CD14-positive monocyte (primary cell): ENCODE data around the gene DMWD. TPM values are rescaled to one million over a fixed set of nuclear protein-coding genes. Genes with fewer than 3 reads are reported as not detected.

Experiments used
- DNase-seq, 3 donors: peaks; one replicate each; pipeline ENCODE4 v3.0.0-alpha.2; 2011 to 2022
- H2AFZ ChIP-seq: 2 replicates; pipeline ENCODE4 v1.6.0; 2012; ENCODE audit warnings: mild to moderate bottlenecking, low read depth, low read length, inconsistent platforms; ENCODE audit not compliant: insufficient read depth, poor library complexity, severe bottlenecking
- H3K27ac ChIP-seq, 2 donors: 1 replicate in 1 of 2; 2 replicates in 1 of 2; pipeline ENCODE4 v1.5.1; 2012 to 2013; ENCODE audit warnings: low read length in 2 of 2, control low read depth in 1 of 2, inconsistent platforms in 1 of 2, low read depth in 1 of 2, mild to moderate bottlenecking in 1 of 2
- H3K27me3 ChIP-seq, 2 donors: one replicate each; pipeline versions ENCODE4 v1.6.0 to v1.6.1; 2011 to 2013; ENCODE audit warnings: low read length in 2 of 2; ENCODE audit not compliant: control insufficient read depth in 2 of 2, insufficient read depth in 2 of 2
- H3K36me3 ChIP-seq, 2 donors: replicated peaks in 1 of 2; 1 replicate in 1 of 2; 2 replicates in 1 of 2; pipeline versions ENCODE4 v1.5.1 to v1.6.1; 2012 to 2013; ENCODE audit warnings: low read length in 2 of 2, control low read depth in 1 of 2, inconsistent platforms in 1 of 2, mild to moderate bottlenecking in 1 of 2; ENCODE audit not compliant: insufficient read depth in 2 of 2, control insufficient read depth in 1 of 2
- H3K4me1 ChIP-seq, 2 donors: 1 replicate in 1 of 2; 2 replicates in 1 of 2; pipeline versions ENCODE4 v1.5.1 to v1.6.1; 2012 to 2013; ENCODE audit warnings: low read length in 2 of 2, control low read depth in 1 of 2, inconsistent platforms in 1 of 2, mild to moderate bottlenecking in 1 of 2, moderate library complexity in 1 of 2; ENCODE audit not compliant: insufficient read depth in 2 of 2, control insufficient read depth in 1 of 2
- H3K4me2 ChIP-seq: replicated peaks from 2 replicates; pipeline ENCODE3; 2012; ENCODE audit warnings: low read length, moderate library complexity, mild to moderate bottlenecking; ENCODE audit not compliant: poor library complexity, severe bottlenecking; ENCODE audit errors: extremely low read depth
- H3K4me3 ChIP-seq, 3 experiments: fragments of 200-600 bp in 1 of 3; sonication (generic) in 1 of 3; replicated peaks in 1 of 3; 1 replicate in 2 of 3; 2 replicates in 1 of 3; pipeline ENCODE4 v1.5.1; 2011 to 2013; ENCODE audit warnings: low read length in 3 of 3, mild to moderate bottlenecking in 3 of 3, control low read depth in 2 of 3, low read depth in 2 of 3, inconsistent platforms in 1 of 3, moderate library complexity in 1 of 3
- H3K79me2 ChIP-seq: 2 replicates; pipeline ENCODE4 v1.6.0; 2012; ENCODE audit warnings: mild to moderate bottlenecking, control low read depth, inconsistent platforms, low read length, moderate library complexity; ENCODE audit not compliant: insufficient read depth
- H3K9ac ChIP-seq: 2 replicates; pipeline ENCODE4 v1.6.0; 2017; ENCODE audit warnings: low read length, mild to moderate bottlenecking; ENCODE audit not compliant: insufficient read depth, poor library complexity, severe bottlenecking
- H3K9me3 ChIP-seq, 2 donors: replicated peaks in 1 of 2; 1 replicate in 1 of 2; 2 replicates in 1 of 2; pipeline versions ENCODE4 v1.5.1 to v1.6.1; 2012 to 2013; ENCODE audit warnings: low read length in 2 of 2, control low read depth in 1 of 2; ENCODE audit not compliant: control insufficient read depth in 1 of 2, insufficient read depth in 1 of 2
- H4K20me1 ChIP-seq: 2 replicates; pipeline ENCODE4 v1.6.0; 2012; ENCODE audit warnings: mild to moderate bottlenecking, low read length, control low read depth, moderate library complexity; ENCODE audit not compliant: insufficient read depth
- H3K27ac Mint-ChIP-seq, 7 donors: one replicate each; pipeline ENCODE4 v1.8.0; 2020; ENCODE audit warnings: mild to moderate bottlenecking in 7 of 7, mixed read lengths in 7 of 7, moderate library complexity in 6 of 7, inconsistent platforms in 2 of 7
- H3K27me3 Mint-ChIP-seq, 3 donors: one replicate each; pipeline ENCODE4 v1.8.0; 2021 to 2022; ENCODE audit warnings: low read depth in 3 of 3, mild to moderate bottlenecking in 3 of 3, mixed read lengths in 3 of 3, moderate library complexity in 3 of 3, inconsistent platforms in 1 of 3
- H3K36me3 Mint-ChIP-seq, 2 donors: one replicate each; pipeline ENCODE4 v1.8.0; 2020; ENCODE audit warnings: mixed read lengths in 2 of 2, inconsistent platforms in 1 of 2, mild to moderate bottlenecking in 1 of 2
- H3K4me1 Mint-ChIP-seq: one replicate; pipeline ENCODE4 v1.8.0; 2020; ENCODE audit warnings: mild to moderate bottlenecking, mixed read lengths
- H3K4me3 Mint-ChIP-seq, 2 donors: one replicate each; pipeline ENCODE4 v1.8.0; 2020; ENCODE audit warnings: mild to moderate bottlenecking in 2 of 2, mixed read lengths in 2 of 2, moderate library complexity in 1 of 2
- H3K9me3 Mint-ChIP-seq, 7 donors: one replicate each; pipeline ENCODE4 v1.8.0; 2020 to 2022; ENCODE audit warnings: mixed read lengths in 7 of 7, mild to moderate bottlenecking in 6 of 7, moderate library complexity in 6 of 7, inconsistent platforms in 2 of 7
- CTCF ChIP-seq: fragments of 200-600 bp; IDR thresholded peaks from one replicate; pipeline ENCODE4 v1.8.0; 2022; ENCODE audit warnings: antibody characterized with exemption, mild to moderate bottlenecking
- WGBS: methylation state at CpG from one replicate; pipeline ENCODE4 v1.1.5; 2013; ENCODE audit warnings: missing lambda C conversion rate; ENCODE audit not compliant: insufficient coverage; 5-methylcytosine and 5-hydroxymethylcytosine counted together
- intact Hi-C, 2 donors: fragments of 100-400 bp; cut with micrococcal nuclease; formaldehyde crosslinking; loops; one replicate each; pipeline versions ENCODE4 v1.15.0 to v1.15.1; 2023
- polyA plus RNA-seq, 3 donors: library from polyadenylated mRNA; depleted of rRNA in 1 of 3; unstranded in 2 of 3; stranded (reverse) in 1 of 3; fragments of 300-500 nt in 2 of 3; fragments of >200 nt in 1 of 3; fragmentation: Illumina TruSeq in 2 of 3; gene quantifications; 1 replicate in 2 of 3; 2 replicates in 1 of 3; pipeline ENCODE4 v1.2.3, GENCODE V29; 2012 to 2021

The DMWD gene
- polyA plus RNA-seq, 3 donors, result 1.5 to 3.4 (median 2.4) TPM

- H3K9ac ChIP-seq, result no peak overlapping the region
These were observed 12.0 kb downstream of the DMWD start for GRCh38 chr19:45780448-45781213.

GRCh38 chr19:45780146-45780447 lies 12.5 kb downstream of the DMWD start:
- Histone ChIP-seq H3K79me2 (no peaks in the 10 kb centered on the region), H3K4me1 (peaks cover 11 to 21% of the 10 kb centered on the region in 2 donors), H3K27ac (no peak overlapping the region), H3K4me2 (no peak overlapping the region), H3K4me3 (no peak overlapping the region), H3K27me3 (peaks cover 49 to 93% of the 10 kb centered on the region in 2 donors), H3K36me3 (no peaks in the 10 kb centered on the region), H4K20me1 (peaks cover 86% of the 10 kb centered on the region), H2AFZ (no peak overlapping the region), H3K9ac (no peak overlapping the region), H3K9me3 (peaks cover 13 to 24% of the 10 kb centered on the region in 2 donors)
- Mint-ChIP-seq H3K4me3 (peak overlapping the region in 1 of 2 donors; percentile 94), H3K36me3 (peaks cover 7 to 18% of the 10 kb centered on the region in 2 donors), H3K4me1 (peaks cover 18% of the 10 kb centered on the region), H3K27ac (no peak overlapping the region), H3K27me3 (peaks cover 84 to 100% (median 88%) of the 10 kb centered on the region in 3 donors), H3K9me3 (peaks cover 0 to 40% (median 21%) of the 10 kb centered on the region in 7 donors)
- no peak for DNase-seq
- TF ChIP-seq CTCF, result no peak
- WGBS, result 42% methylated on average over 2 of the region's 4 CpGs
- intact Hi-C loops, result no loop called here

More at GRCh38 chr19:45780448-45781213, 12.0 kb downstream of the DMWD start:
- H3K4me3 ChIP-seq, result no peak overlapping the region
- Mint-ChIP-seq H3K9me3 (peaks cover 0 to 40% (median 21%) of the 10 kb centered on the region in 7 donors), H3K27ac (no peak overlapping the region), H3K4me3 (peak overlapping the region in 1 of 2 donors; percentile 94), H3K4me1 (peaks cover 18% of the 10 kb centered on the region), H3K36me3 (peaks cover 7 to 18% of the 10 kb centered on the region in 2 donors), H3K27me3 (peaks cover 89 to 100% (median 93%) of the 10 kb centered on the region in 3 donors)
- H3K9me3 ChIP-seq, result peaks cover 16 to 24% of the 10 kb centered on the region in 2 donors
- no peaks in the 10 kb centered on the region for H3K36me3 ChIP-seq
- peaks cover 52 to 94% of the 10 kb centered on the region in 2 donors for H3K27me3 ChIP-seq
- 44% methylated on average over 4 of the region's 13 CpGs for WGBS
- H3K4me2 ChIP-seq, result no peak overlapping the region
- intact Hi-C loops, result no loop called here
- H3K79me2 ChIP-seq, result no peaks in the 10 kb centered on the region
- H3K4me1 ChIP-seq, result peaks cover 11 to 21% of the 10 kb centered on the region in 2 donors
- H3K27ac ChIP-seq, result no peak overlapping the region
- H4K20me1 ChIP-seq, result peaks cover 92% of the 10 kb centered on the region
- peak in 1 of 3 donors; percentile 17 for DNase-seq
- no peak overlapping the region for H2AFZ ChIP-seq
- no peak for TF ChIP-seq CTCF
